Measurements from ENCODE around the gene MAP3K2.

Gene MAP3K2

DNA sequence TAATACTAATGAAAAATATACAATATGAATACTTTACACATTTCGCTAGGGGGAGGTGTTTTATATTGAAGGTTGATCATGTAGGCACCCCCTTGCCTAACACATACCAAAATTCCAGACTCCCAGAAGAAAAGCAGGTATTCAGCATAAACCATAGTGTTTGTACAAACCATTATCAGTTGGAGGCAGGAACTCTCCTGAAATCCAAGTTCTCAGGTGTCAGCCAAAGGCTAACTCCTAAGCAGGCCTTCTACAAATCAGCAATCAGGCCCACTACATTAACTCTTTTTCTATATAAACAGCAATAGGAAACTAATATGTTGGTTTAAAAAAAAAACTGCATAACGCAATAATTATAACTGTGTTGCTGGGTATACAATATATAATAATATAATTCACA lies 44.5 kb downstream of the MAP3K2 start:
- no peak for DNase-seq

GRCh38 chr2:127342101-127342500 lies 45.7 kb downstream of the MAP3K2 start:
- DNase-seq = no peak

DNA sequence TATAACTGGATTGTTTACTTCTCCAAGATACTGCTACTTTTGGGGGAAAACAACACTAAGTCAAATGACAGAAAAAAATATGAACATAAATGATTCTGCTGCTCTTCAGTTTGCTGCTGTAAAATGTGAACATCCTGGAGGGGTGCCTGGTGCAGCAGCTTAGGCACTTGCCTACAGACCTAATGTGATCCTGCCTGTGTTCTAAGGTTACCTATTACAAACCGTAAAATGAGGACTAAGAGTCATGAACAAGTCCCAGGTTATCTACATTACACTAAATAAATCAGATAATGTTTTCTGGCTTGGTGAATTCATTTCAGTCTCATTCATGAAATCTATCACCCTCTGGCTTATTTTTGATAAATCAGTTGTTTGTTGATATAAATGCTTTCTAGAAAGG lies 55.4 kb downstream of the MAP3K2 start:
- DNase-seq = no peak

- no peak for DNase-seq
Measured at GRCh38 chr2:127330753-127331152, 57.0 kb downstream of the MAP3K2 start.

- DNase-seq = no peak
Measured at GRCh38 chr2:127326289-127326945, 61.4 kb downstream of the MAP3K2 start.

DNA sequence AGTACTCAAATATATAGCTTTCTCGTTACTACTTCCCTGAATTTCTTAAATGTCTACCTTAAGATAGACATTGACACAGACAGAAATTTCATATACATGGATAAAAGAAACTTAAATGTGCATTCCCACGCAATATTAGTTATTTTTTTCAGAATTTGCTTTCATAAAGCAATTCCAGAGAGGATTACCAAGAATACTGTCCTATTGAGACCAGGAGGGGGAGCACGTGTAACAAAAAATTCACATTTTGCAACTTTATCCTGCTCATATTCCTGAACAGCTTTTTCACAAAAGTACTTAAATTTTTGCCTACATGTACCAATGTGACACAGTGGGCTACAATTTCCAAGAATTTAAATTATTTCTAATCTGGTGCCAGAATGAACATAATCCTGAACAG lies 63.1 kb downstream of the MAP3K2 start:
- peak; percentile 12 for DNase-seq

GRCh38 chr2:127321303-127321702 lies 66.5 kb downstream of the MAP3K2 start:
- no peak for DNase-seq

- DNase-seq = no peak
Measured at GRCh38 chr2:127320586-127321275, 67.0 kb downstream of the MAP3K2 start.

- DNase-seq = no peak
Measured at GRCh38 chr2:127320067-127320466, 67.7 kb downstream of the MAP3K2 start.

DNA sequence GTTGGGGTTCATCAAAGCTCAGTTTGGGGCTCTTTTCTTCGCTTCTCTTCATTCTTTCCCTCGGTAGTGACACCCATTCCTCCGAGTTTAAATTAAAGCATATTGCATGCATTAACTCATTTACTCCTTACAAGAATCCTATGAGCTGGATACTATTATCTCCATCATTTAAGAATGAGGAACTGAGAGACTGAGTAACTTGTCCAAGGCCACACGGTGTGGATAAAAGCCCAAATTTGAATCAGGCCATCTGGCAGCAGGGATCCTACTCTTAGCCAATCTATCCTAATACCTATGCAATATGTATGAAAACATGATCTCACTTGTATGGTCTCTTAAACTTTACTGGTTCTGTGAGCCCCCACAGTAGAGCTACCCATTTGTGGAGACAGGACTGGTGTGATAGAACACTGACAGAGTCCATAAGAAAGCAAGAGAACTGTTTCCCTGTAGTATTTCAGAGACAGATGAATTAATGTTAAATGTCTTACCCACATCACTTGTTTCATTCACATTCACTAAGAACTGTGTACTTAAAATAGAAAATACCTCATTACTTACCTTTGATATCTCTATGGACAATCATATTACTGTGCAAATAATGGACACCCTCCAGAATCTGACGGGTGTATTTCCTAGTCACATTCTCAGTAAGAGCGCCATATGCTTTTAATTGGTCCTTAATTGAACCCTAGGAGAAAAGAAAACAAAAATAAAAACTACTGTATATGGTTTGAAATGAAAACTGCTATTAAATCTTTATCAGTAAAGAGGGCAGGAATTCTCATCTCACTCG lies 73.4 kb downstream of the MAP3K2 start:
- no peak for DNase-seq

DNA sequence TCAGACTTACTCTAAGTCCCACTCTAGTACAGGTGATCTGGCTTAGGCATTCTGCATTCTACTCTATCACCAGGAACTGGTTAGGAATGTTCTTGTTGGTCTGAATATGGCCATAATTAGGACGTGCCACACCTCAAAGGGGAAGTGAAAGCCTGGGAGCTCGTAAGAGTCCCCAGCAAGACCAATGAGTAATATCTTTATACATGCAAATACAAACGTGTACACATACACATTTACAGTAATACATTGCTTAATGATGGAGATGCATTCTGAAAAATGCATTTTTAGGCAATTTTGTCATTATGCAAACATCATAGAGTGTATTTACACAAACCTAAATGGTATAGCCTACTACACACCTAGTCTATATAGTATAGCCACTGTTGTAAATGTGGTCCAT lies 74.4 kb downstream of the MAP3K2 start:
- no peak for DNase-seq

- no peak for DNase-seq
Measured at GRCh38 chr2:127310980-127311379, 76.8 kb downstream of the MAP3K2 start.

DNA sequence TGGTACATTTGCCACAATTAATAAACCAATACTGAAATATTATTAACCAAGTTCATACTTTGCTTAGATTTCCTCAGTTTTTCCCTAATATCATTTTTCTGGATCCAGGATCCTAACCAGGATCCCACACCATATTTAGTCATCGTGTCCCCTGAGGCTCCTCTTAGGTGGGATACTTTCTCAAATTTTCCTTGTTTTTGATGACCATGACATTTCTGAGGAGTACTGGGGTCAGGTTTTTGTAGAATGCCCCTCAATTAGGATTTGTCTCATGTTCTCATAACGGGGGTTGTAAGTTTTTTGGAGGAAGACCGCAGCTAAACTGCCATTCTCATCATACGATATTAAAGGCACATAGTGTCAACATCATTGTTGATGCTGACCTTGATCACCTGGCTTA lies 78.3 kb downstream of the MAP3K2 start:
- no peak for DNase-seq

DNA sequence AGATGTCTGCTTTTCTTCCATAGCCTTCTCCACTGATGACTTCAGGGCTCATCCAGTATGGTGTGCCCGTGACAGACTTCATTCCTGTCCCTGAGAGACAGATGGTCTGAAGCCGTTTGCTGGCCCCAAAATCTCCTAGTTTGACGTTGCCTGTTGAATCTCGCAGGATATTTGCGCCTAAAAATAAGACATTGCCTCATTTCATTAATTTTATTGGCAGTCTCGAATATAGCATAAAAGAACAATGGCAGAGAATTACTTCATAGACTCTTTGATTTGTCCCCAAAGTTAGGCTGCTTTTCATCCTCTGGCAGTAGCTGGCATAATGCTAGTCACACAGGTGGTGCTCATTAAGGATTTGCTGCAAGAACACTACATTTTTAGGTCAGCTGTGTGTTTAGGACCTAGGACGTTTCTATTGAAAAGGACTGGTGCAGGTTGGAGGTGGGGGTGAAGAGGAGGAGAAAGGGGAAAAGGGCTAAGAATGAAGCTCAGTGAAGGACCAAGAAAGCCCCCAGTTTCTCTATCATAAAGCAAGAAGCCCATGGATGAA lies 79.1 kb downstream of the MAP3K2 start:
- DNase-seq = no peak

DNA sequence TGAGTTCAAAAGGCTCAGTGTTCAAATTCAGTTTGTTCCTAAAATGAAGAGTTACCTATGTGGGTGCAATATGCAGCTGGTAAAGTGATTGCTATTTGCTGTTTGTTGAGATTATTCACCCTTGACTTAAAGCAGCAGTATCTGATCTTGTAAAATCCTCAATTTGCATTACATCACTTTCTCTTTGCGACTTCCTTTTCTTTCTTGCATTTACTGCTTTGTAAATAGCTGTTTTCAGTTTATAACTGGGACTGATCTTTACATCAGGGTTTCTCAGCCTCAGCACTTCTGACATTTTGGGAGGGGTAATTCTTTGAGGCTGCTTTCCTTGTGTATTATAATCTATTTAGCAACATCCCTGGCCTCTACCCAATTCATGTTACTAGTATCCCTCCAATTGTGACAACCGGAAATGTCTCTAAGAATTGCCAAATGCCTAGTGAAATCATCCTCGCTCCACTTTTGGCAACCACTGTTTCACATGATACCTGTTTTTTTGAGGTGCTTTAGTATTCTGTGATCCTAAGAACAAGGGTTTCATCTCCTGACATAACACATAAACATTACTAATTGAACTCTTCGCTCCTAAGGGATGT lies 81.7 kb downstream of the MAP3K2 start:
- DNase-seq = no peak

DNA sequence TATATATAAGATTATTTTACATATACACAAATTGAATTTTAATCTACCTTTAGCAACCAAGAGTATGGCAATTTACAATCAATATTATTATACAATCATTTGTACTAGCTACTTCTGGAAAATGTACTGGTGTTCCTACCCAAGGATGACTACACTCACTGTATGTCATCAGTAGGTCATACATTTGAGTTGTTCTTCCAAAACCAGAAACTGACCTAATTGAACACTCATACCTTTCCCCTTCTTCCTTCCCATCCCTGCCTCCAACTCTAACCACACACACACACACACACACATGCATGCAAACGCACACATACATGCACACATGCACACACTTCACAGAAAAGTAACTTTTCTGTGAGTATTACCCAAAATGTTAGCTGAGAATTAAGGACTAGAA lies 85.6 kb downstream of the MAP3K2 start:
- no peak for DNase-seq

DNA sequence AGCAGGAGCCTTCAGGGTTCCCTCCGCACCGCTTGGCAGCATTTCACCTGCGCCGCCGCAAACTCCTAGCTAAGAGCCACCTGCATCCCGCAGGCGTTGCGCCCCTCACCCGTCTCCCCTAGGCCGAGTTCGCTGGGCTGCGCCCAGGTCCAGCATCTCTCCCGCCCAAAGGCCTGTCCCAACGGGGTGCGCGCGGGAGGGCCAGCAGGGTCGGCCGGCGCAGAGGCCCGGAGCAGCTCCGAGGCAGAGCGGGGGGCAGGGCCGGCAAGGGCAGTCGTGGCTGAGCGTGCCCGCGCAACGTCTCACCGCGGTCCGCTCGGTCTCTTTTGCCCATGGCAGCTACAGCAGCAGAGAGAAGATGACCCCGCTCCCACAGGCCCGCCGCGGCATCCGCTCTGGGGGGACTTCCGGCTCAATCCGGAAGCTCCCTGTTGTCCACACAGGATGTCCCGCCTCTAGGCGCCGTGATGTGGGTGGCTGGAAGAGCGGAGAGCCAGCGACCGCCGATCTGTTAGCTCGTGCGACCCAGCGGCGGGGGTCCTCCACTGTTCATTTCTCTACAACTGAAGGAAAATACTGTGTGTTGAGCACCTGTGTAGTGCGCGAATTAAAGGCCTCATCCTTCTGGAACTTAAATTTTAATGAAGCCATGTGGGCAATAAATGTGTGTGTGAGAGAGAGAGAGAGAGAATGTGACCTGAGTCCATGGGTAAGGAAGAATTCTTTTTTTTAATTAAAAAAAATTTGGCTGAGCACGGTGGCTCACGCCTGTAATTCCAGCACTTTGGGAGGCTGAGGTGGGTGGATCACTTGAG lies 93.8 kb downstream of the MAP3K2 start, which contains the start of gene ERCC3:
TSS of gene ERCC3 (minus strand) at position 397 of the 815 bp plus-strand sequence. CDS start at position 334, 63 bp downstream.
- peak; percentile 76 for DNase-seq

DNA sequence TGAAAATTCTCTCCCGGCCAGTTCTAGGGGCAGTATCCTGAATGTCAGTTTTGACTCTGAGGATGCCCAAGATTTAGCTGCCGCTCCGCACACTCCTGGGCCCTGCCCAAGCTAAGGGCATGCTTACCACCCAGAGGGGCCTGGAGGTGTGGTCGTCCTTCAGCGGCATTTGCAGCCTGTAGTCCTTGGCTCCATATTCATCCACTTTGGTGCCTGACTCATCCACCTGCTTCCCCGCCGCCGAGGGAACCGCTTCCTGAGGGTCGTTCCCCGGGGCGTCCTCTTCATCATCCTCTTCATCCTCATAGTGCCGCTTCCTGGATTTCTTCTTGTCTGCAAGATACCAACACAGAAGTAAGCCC lies 94.4 kb downstream of the MAP3K2 start:
- DNase-seq = no peak

DNA sequence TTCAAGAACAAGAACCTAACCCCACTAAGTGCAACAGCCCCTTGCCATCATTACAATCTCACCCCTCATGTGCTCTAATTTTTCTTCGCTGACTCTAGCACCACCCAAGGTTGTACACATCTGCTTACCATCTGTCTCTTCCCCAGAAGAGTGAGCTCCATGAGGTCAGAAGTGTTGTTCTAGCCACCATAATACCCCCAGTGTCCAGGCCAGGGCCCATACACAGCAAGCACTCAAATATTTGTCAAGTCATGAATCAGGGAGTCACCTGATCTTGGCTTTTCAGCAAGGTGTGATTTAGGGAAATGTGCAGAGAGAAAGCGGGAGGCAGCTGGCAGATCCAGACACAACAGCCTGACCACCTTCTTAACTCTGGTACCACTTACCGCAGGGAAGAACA lies 99.5 kb downstream of the MAP3K2 start:
- DNase-seq = no peak

- DNase-seq = no peak
Measured at GRCh38 chr2:127283275-127283674, 104.5 kb downstream of the MAP3K2 start.

- no peak for DNase-seq
Measured at GRCh38 chr2:127280693-127281092, 107.1 kb downstream of the MAP3K2 start.

DNA sequence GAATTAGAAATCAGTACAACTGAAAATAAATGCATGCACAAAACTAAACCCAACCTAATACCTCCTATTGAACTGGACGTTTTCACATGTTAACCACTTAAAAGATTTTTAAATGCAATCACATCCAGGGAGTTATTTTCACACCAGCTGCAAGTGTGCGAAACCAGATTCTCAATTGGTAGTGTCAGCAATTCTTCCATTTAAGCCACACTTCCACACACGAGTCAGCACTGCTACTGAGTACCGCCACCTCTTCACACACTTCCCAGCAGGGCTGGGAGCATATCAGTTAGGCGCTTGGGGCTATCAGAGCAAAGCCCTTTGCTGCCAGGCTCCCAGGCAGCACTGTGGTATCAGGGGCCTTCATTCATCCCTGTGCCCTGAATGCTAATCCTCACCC lies 108.0 kb downstream of the MAP3K2 start:
- DNase-seq = no peak

All from DMS79 treated with DMSO at 0.1 percent for 48 hours (cell line).